Stimulated activated CD8-positive, alpha-beta memory T cell treated with anti-CD3 and anti-CD28 coated beads, Interleukin-12 subunit alpha, Interleukin-12 subunit beta, amount 100 ng/mL, for 1 hour (primary cell): ENCODE results near the gene CDC42EP1.
"Not testable (repeated sequence)": the region's sequence is repeated elsewhere in the genome, so short reads cannot be mapped to it uniquely, and the experiment has no call there.

Experiments used
- DNase-seq: peaks from one replicate; pipeline ENCODE4 v3.0.0-alpha.2; 2020; ENCODE audit warnings: low read depth

The CDC42EP1 gene

GRCh38 chr22:37582526-37582925, 22.2 kb downstream of the CDC42EP1 start:
- DNase-seq: no peak

GRCh38 chr22:37588546-37589215, 28.4 kb downstream of the CDC42EP1 start:
- no peak for DNase-seq

- DNase-seq: no peak
Observed at GRCh38 chr22:37589636-37590035, 29.4 kb downstream of the CDC42EP1 start.

GRCh38 chr22:37591081-37591480, 30.8 kb downstream of the CDC42EP1 start:
- DNase-seq: not testable (repeated sequence)

GRCh38 chr22:37591823-37592404, 31.6 kb downstream of the CDC42EP1 start:
- no peak for DNase-seq

GRCh38 chr22:37594237-37594636, 34.0 kb downstream of the CDC42EP1 start:
- no peak for DNase-seq

- DNase-seq: no peak
Observed at GRCh38 chr22:37599153-37599552, 38.9 kb downstream of the CDC42EP1 start.

- DNase-seq: no peak
Observed at GRCh38 chr22:37601203-37601539, 40.9 kb downstream of the CDC42EP1 start.

- DNase-seq: no peak
Observed at GRCh38 chr22:37601540-37602442, 41.5 kb downstream of the CDC42EP1 start.

GRCh38 chr22:37602546-37603277, 42.4 kb downstream of the CDC42EP1 start:
- not testable (repeated sequence) for DNase-seq

- no peak for DNase-seq
Observed at GRCh38 chr22:37604074-37604473, 43.8 kb downstream of the CDC42EP1 start.

- peak; percentile 36 for DNase-seq
Observed at GRCh38 chr22:37604875-37605274, 44.6 kb downstream of the CDC42EP1 start.

GRCh38 chr22:37607010-37607934, 47.0 kb downstream of the CDC42EP1 start:
- DNase-seq: peak; percentile 80

- no peak for DNase-seq
Observed at GRCh38 chr22:37607935-37608476, 47.7 kb downstream of the CDC42EP1 start.

GRCh38 chr22:37608477-37609239, 48.4 kb downstream of the CDC42EP1 start, which contains the start of gene GGA1:
TSS of gene GGA1 (plus strand) at chr22:37608834. CDS start at chr22:37608861, 27 bp downstream.
- DNase-seq: peak; percentile 94

- no peak for DNase-seq
Observed at GRCh38 chr22:37609240-37610152, 49.2 kb downstream of the CDC42EP1 start.

GRCh38 chr22:37610153-37610475, 49.8 kb downstream of the CDC42EP1 start:
- not testable (repeated sequence) for DNase-seq

- DNase-seq: no peak
Observed at GRCh38 chr22:37610480-37611129, 50.3 kb downstream of the CDC42EP1 start.
